ENCODE results near the gene MKS1.
A peak's percentile ranks its signal among the peaks of the same experiment; 100 is the strongest.

MKS1 gene

GRCh38 chr17:58219007-58219788 lies at the start of gene MKS1:
TSS of gene MKS1 (minus strand) at chr17:58219255. CDS start at chr17:58219230, 25 bp downstream.
- H3K4me1 ChIP-seq (ENCODE audit: control insufficient read depth, insufficient read depth, low read length), result peaks cover 7% of the 10 kb centered on the region
- H3K9ac ChIP-seq (ENCODE audit: low read length), result peak within 1 kb of the TSS; percentile 70
- no peaks in the 10 kb centered on the region for H3K9me3 ChIP-seq (ENCODE audit: control insufficient read depth, low read length)
- H3K27me3 ChIP-seq (ENCODE audit: control insufficient read depth, insufficient read depth, low read length), result no peaks in the 10 kb centered on the region
- H3K36me3 ChIP-seq (ENCODE audit: control insufficient read depth, insufficient read depth, low read length), result no peaks in the 10 kb centered on the region
- H3K4me3 ChIP-seq (ENCODE audit: low read length), result peak within 1 kb of the TSS; percentile 83

GRCh38 chr17:58268326-58268725 lies 49.3 kb upstream of the MKS1 start:
- H3K9me3 ChIP-seq (ENCODE audit: control insufficient read depth, low read length), result no peaks in the 10 kb centered on the region
- no peak overlapping the region for H3K9ac ChIP-seq (ENCODE audit: low read length)
- peaks cover 9% of the 10 kb centered on the region for H3K27me3 ChIP-seq (ENCODE audit: control insufficient read depth, insufficient read depth, low read length)
- H3K4me1 ChIP-seq (ENCODE audit: control insufficient read depth, insufficient read depth, low read length), result no peaks in the 10 kb centered on the region
- no peaks in the 10 kb centered on the region for H3K36me3 ChIP-seq (ENCODE audit: control insufficient read depth, insufficient read depth, low read length)
- H3K4me3 ChIP-seq (ENCODE audit: low read length), result no peak overlapping the region

DNA sequence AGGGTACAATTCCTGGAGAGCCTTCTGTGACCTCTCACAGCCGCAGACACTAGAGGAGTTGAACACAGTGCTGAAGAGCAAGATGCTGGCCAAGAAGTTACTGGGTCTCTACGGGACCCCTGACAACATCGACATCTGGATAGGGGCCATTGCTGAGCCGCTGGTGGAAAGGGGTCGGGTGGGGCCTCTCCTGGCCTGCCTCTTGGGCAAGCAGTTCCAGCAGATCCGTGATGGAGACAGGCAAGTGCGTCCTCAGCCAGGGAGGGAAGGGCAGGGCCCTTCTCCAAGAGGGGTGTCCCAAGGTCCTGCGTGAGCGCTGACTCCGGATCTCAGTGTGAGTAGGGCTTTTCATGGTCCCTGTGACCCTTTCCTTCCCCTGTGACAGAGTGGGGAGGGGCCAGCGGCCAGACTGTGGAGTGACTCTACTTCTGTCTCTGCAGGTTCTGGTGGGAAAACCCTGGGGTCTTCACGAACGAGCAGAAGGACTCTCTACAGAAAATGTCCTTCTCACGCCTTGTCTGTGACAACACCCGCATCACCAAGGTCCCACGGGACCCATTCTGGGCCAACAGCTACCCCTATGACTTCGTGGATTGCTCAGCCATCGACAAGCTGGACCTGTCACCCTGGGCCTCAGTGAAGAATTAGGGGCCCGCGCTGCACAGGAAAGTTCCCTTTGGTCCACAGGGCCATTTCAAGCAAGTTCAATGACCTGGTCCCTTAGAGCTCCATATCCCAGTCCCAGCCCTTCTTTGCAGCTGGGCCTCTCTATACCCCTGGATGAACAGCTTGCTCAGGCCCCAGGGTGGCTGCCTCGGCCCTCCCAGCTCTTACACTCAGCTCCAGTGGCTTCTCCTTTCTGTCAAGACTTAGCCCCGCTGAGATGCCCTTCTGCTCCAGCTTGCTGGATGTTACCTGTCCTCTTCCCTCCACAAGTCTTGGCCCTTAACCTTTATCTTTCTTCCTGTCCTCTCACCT lies 48.6 kb upstream of the MKS1 start:
- Histone ChIP-seq H3K4me1 (ENCODE audit: control insufficient read depth, insufficient read depth, low read length) (no peaks in the 10 kb centered on the region), H3K9ac (ENCODE audit: low read length) (no peak overlapping the region), H3K36me3 (ENCODE audit: control insufficient read depth, insufficient read depth, low read length) (no peaks in the 10 kb centered on the region), H3K4me3 (ENCODE audit: low read length) (no peak overlapping the region), H3K27me3 (ENCODE audit: control insufficient read depth, insufficient read depth, low read length) (peaks cover 9% of the 10 kb centered on the region), H3K9me3 (ENCODE audit: control insufficient read depth, low read length) (no peaks in the 10 kb centered on the region)

- H3K36me3 ChIP-seq (ENCODE audit: control insufficient read depth, insufficient read depth, low read length), result no peaks in the 10 kb centered on the region
- peaks cover 9% of the 10 kb centered on the region for H3K27me3 ChIP-seq (ENCODE audit: control insufficient read depth, insufficient read depth, low read length)
- no peaks in the 10 kb centered on the region for H3K4me1 ChIP-seq (ENCODE audit: control insufficient read depth, insufficient read depth, low read length)
- H3K9ac ChIP-seq (ENCODE audit: low read length), result no peak overlapping the region
- H3K4me3 ChIP-seq (ENCODE audit: low read length), result no peak overlapping the region
- no peaks in the 10 kb centered on the region for H3K9me3 ChIP-seq (ENCODE audit: control insufficient read depth, low read length)
These were observed 47.1 kb upstream of the MKS1 start for GRCh38 chr17:58265902-58266875.

- H3K9me3 ChIP-seq (ENCODE audit: control insufficient read depth, low read length), result no peaks in the 10 kb centered on the region
- no peaks in the 10 kb centered on the region for H3K4me1 ChIP-seq (ENCODE audit: control insufficient read depth, insufficient read depth, low read length)
- no peak overlapping the region for H3K4me3 ChIP-seq (ENCODE audit: low read length)
- H3K9ac ChIP-seq (ENCODE audit: low read length), result no peak overlapping the region
- H3K27me3 ChIP-seq (ENCODE audit: control insufficient read depth, insufficient read depth, low read length), result peaks cover 9% of the 10 kb centered on the region
- no peaks in the 10 kb centered on the region for H3K36me3 ChIP-seq (ENCODE audit: control insufficient read depth, insufficient read depth, low read length)
These were observed 46.2 kb upstream of the MKS1 start for GRCh38 chr17:58265271-58265670.

- no peaks in the 10 kb centered on the region for H3K4me1 ChIP-seq (ENCODE audit: control insufficient read depth, insufficient read depth, low read length)
- H3K36me3 ChIP-seq (ENCODE audit: control insufficient read depth, insufficient read depth, low read length), result no peaks in the 10 kb centered on the region
- H3K9me3 ChIP-seq (ENCODE audit: control insufficient read depth, low read length), result no peaks in the 10 kb centered on the region
- no peak overlapping the region for H3K9ac ChIP-seq (ENCODE audit: low read length)
- peaks cover 9% of the 10 kb centered on the region for H3K27me3 ChIP-seq (ENCODE audit: control insufficient read depth, insufficient read depth, low read length)
- H3K4me3 ChIP-seq (ENCODE audit: low read length), result no peak overlapping the region
These were observed 45.5 kb upstream of the MKS1 start for GRCh38 chr17:58264407-58265103.

- Histone ChIP-seq H3K4me1 (ENCODE audit: control insufficient read depth, insufficient read depth, low read length) (no peaks in the 10 kb centered on the region), H3K9me3 (ENCODE audit: control insufficient read depth, low read length) (no peaks in the 10 kb centered on the region), H3K36me3 (ENCODE audit: control insufficient read depth, insufficient read depth, low read length) (no peaks in the 10 kb centered on the region), H3K9ac (ENCODE audit: low read length) (no peak overlapping the region), H3K27me3 (ENCODE audit: control insufficient read depth, insufficient read depth, low read length) (peaks cover 9% of the 10 kb centered on the region), H3K4me3 (ENCODE audit: low read length) (no peak overlapping the region)
These were observed 44.7 kb upstream of the MKS1 start for GRCh38 chr17:58263773-58264172.

DNA sequence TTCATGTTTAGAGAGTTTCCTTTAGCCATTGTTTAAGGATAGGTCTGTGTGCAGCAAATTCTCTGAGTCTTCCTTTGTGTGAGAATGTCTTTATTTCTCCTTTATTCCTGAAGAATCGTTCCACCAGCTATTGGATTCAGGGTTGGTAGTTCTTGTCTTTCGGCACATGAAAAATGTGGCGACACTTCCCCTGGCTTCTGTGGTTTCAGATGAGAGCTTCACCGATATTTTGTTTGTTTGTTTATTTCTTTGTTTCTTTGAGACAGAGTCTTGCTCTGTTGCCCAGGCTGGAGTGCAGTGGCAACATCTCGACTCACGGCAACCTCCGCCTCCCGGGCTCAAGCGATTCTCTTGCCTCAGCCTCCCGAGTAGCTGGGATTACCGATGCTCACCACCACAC lies 43.1 kb upstream of the MKS1 start:
- H3K36me3 ChIP-seq (ENCODE audit: control insufficient read depth, insufficient read depth, low read length), result no peaks in the 10 kb centered on the region
- no peaks in the 10 kb centered on the region for H3K4me1 ChIP-seq (ENCODE audit: control insufficient read depth, insufficient read depth, low read length)
- H3K9ac ChIP-seq (ENCODE audit: low read length), result no peak overlapping the region
- no peaks in the 10 kb centered on the region for H3K9me3 ChIP-seq (ENCODE audit: control insufficient read depth, low read length)
- H3K27me3 ChIP-seq (ENCODE audit: control insufficient read depth, insufficient read depth, low read length), result peaks cover 9% of the 10 kb centered on the region
- H3K4me3 ChIP-seq (ENCODE audit: low read length), result no peak overlapping the region

GRCh38 chr17:58254803-58255202 lies 35.7 kb upstream of the MKS1 start:
- Histone ChIP-seq H3K36me3 (ENCODE audit: control insufficient read depth, insufficient read depth, low read length) (no peaks in the 10 kb centered on the region), H3K9ac (ENCODE audit: low read length) (no peak overlapping the region), H3K27me3 (ENCODE audit: control insufficient read depth, insufficient read depth, low read length) (peaks cover 25% of the 10 kb centered on the region), H3K4me1 (ENCODE audit: control insufficient read depth, insufficient read depth, low read length) (peaks cover 5% of the 10 kb centered on the region), H3K4me3 (ENCODE audit: low read length) (no peak overlapping the region), H3K9me3 (ENCODE audit: control insufficient read depth, low read length) (no peaks in the 10 kb centered on the region)

GRCh38 chr17:58253082-58253481 lies 34.0 kb upstream of the MKS1 start:
- H3K9ac ChIP-seq (ENCODE audit: low read length), result no peak overlapping the region
- H3K4me1 ChIP-seq (ENCODE audit: control insufficient read depth, insufficient read depth, low read length), result peaks cover 13% of the 10 kb centered on the region
- no peaks in the 10 kb centered on the region for H3K9me3 ChIP-seq (ENCODE audit: control insufficient read depth, low read length)
- H3K27me3 ChIP-seq (ENCODE audit: control insufficient read depth, insufficient read depth, low read length), result peaks cover 39% of the 10 kb centered on the region
- no peaks in the 10 kb centered on the region for H3K36me3 ChIP-seq (ENCODE audit: control insufficient read depth, insufficient read depth, low read length)
- no peak overlapping the region for H3K4me3 ChIP-seq (ENCODE audit: low read length)

- Histone ChIP-seq H3K4me3 (ENCODE audit: low read length) (no peak overlapping the region), H3K27me3 (ENCODE audit: control insufficient read depth, insufficient read depth, low read length) (peaks cover 39% of the 10 kb centered on the region), H3K9ac (ENCODE audit: low read length) (no peak overlapping the region), H3K4me1 (ENCODE audit: control insufficient read depth, insufficient read depth, low read length) (peaks cover 13% of the 10 kb centered on the region), H3K36me3 (ENCODE audit: control insufficient read depth, insufficient read depth, low read length) (no peaks in the 10 kb centered on the region), H3K9me3 (ENCODE audit: control insufficient read depth, low read length) (no peaks in the 10 kb centered on the region)
These were observed 33.1 kb upstream of the MKS1 start for GRCh38 chr17:58252141-58252540.
